Glutamatergic neuron (in vitro differentiated cells): ENCODE measurements around the gene SRPK2. TPM values are rescaled to one million over a fixed set of nuclear protein-coding genes. Genes with fewer than 3 reads are reported as not detected.

Source experiments
- DNase-seq: peaks from one replicate; pipeline ENCODE4 v3.0.0; 2022
- H3K27ac Mint-ChIP-seq: one replicate; pipeline ENCODE4 v1.8.0; 2020; ENCODE audit warnings: mild to moderate bottlenecking, mixed read lengths, inconsistent platforms; ENCODE audit not compliant: unreplicated experiment
- H3K27me3 Mint-ChIP-seq: one replicate; pipeline ENCODE4 v1.8.0; 2020; ENCODE audit warnings: mild to moderate bottlenecking, moderate library complexity, mixed read lengths, inconsistent platforms; ENCODE audit not compliant: unreplicated experiment
- H3K36me3 Mint-ChIP-seq: one replicate; pipeline ENCODE4 v1.8.0; 2020; ENCODE audit warnings: mild to moderate bottlenecking, mixed read lengths, inconsistent platforms; ENCODE audit not compliant: unreplicated experiment
- H3K4me1 Mint-ChIP-seq: one replicate; pipeline ENCODE4 v1.8.0; 2020; ENCODE audit warnings: mild to moderate bottlenecking, low read depth, mixed read lengths, inconsistent platforms; ENCODE audit not compliant: unreplicated experiment
- H3K4me3 Mint-ChIP-seq: one replicate; pipeline ENCODE4 v1.8.0; 2020; ENCODE audit warnings: mild to moderate bottlenecking, mixed read lengths, inconsistent platforms; ENCODE audit not compliant: unreplicated experiment
- H3K9me3 Mint-ChIP-seq: one replicate; pipeline ENCODE4 v1.8.0; 2020; ENCODE audit warnings: mild to moderate bottlenecking, moderate library complexity, mixed read lengths, inconsistent platforms; ENCODE audit not compliant: unreplicated experiment
- CTCF ChIP-seq: fragments of 200-600 bp; sonication (generic); IDR thresholded peaks from one replicate; pipeline ENCODE4 v1.5.0; 2021; ENCODE audit not compliant: partially characterized antibody, unreplicated experiment
- total RNA-seq: library from RNA; stranded (reverse); fragmentation: NEBNext Ultra II Directional; extraction: Animal tissue kit (Norgen Biotek cat#: 25700); gene quantifications from one replicate; pipeline ENCODE4 v1.2.1, GENCODE V29; 2021; ENCODE audit not compliant: unreplicated experiment

Gene SRPK2
- total RNA-seq, 1 donor from 2014 or later = 131 TPM

GRCh38 chr7:105097619-105098018, 291.1 kb downstream of the SRPK2 start:
- Mint-ChIP-seq H3K4me3 (no peak overlapping the region), H3K4me1 (no peaks in the 10 kb centered on the region), H3K27me3 (no peaks in the 10 kb centered on the region), H3K36me3 (no peaks in the 10 kb centered on the region), H3K9me3 (no peaks in the 10 kb centered on the region), H3K27ac (no peak overlapping the region)
- no peak for DNase-seq
- no peak for TF ChIP-seq CTCF

- no peak for DNase-seq
- Mint-ChIP-seq H3K27ac (no peak overlapping the region), H3K27me3 (no peaks in the 10 kb centered on the region), H3K4me1 (no peaks in the 10 kb centered on the region), H3K36me3 (no peaks in the 10 kb centered on the region), H3K9me3 (no peaks in the 10 kb centered on the region), H3K4me3 (no peak overlapping the region)
- no peak for TF ChIP-seq CTCF
Measured at GRCh38 chr7:105096306-105096705, 292.4 kb downstream of the SRPK2 start.

DNA sequence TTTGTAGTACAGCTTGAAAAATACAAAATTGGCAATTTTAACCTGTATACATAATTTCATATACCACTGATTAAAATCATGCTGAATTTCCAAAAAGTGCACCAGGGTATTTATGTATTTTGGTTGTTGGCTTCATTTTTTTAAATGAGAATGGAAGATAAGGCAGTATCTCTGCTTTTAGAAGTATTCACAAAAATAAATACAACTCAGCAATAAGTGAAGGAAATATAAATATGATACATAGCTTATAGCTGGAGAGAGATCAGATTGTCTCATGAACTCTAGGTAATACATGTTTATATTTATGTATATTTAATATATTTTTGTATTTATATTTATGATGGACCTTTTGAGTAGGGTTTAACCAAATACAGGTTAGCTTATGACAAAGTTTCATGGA, 293.8 kb downstream of the SRPK2 start:
- Mint-ChIP-seq H3K27ac (no peak overlapping the region), H3K9me3 (no peaks in the 10 kb centered on the region), H3K27me3 (no peaks in the 10 kb centered on the region), H3K4me1 (no peaks in the 10 kb centered on the region), H3K4me3 (no peak overlapping the region), H3K36me3 (no peaks in the 10 kb centered on the region)
- DNase-seq = no peak
- no peak for TF ChIP-seq CTCF

GRCh38 chr7:105088456-105088855, 300.3 kb downstream of the SRPK2 start:
- no peak for TF ChIP-seq CTCF
- no peak for DNase-seq
- H3K27ac Mint-ChIP-seq = no peak overlapping the region
- no peaks in the 10 kb centered on the region for H3K4me1 Mint-ChIP-seq
- H3K4me3 Mint-ChIP-seq = no peak overlapping the region
- H3K27me3 Mint-ChIP-seq = peaks cover 2% of the 10 kb centered on the region
- H3K9me3 Mint-ChIP-seq = no peaks in the 10 kb centered on the region
- no peaks in the 10 kb centered on the region for H3K36me3 Mint-ChIP-seq

GRCh38 chr7:105087981-105088380, 300.7 kb downstream of the SRPK2 start:
- Mint-ChIP-seq H3K36me3 (no peaks in the 10 kb centered on the region), H3K9me3 (no peaks in the 10 kb centered on the region), H3K4me3 (no peak overlapping the region), H3K27ac (no peak overlapping the region), H3K4me1 (no peaks in the 10 kb centered on the region), H3K27me3 (peaks cover 2% of the 10 kb centered on the region)
- DNase-seq = no peak
- TF ChIP-seq CTCF = no peak
